HEK293 (cell line): Measurements from ENCODE around the gene LAMP5.

Experiments
- CTCF ChIA-PET: fragments of 350-600 bp; formaldehyde crosslinking; extraction: SDS; loops from one replicate; lab custom pipeline; 2021; ENCODE audit warnings: antibody characterized with exemption; lab: Yijun Ruan, JAX
- POLR2A ChIA-PET: fragments of 300-600 bp; formaldehyde crosslinking; extraction: SDS; loops from one replicate; lab custom pipeline; 2020; ENCODE audit warnings: antibody characterized with exemption, inconsistent platforms; lab: Yijun Ruan, JAX
- H3K27ac ChIP-seq: fragments of 200-500 bp; sonication (Bioruptor generic); 2 replicates; pipeline ENCODE4 v1.5.1; 2014; ENCODE audit warnings: low read depth, low read length, control low read depth, inconsistent platforms; ENCODE audit errors: extremely low read depth
- H3K36me3 ChIP-seq, 2 experiments: fragments of 200-500 bp in 1 of 2; sonication (Bioruptor generic) in 1 of 2; 1 replicate in 1 of 2; 2 replicates in 1 of 2; pipeline ENCODE4 v1.5.1; 2014 to 2017; ENCODE audit warnings: inconsistent platforms in 2 of 2, low read length in 2 of 2; ENCODE audit not compliant: control insufficient read depth in 2 of 2, insufficient read depth in 1 of 2
- H3K4me1 ChIP-seq: fragments of 200-500 bp; sonication (Bioruptor generic); 2 replicates; pipeline ENCODE4 v1.5.1; 2014; ENCODE audit warnings: mild to moderate bottlenecking, low read length, inconsistent platforms; ENCODE audit not compliant: control insufficient read depth, insufficient read depth
- H3K4me3 ChIP-seq: 2 replicates; pipeline ENCODE4 v1.5.1; 2011; ENCODE audit warnings: low read depth, mild to moderate bottlenecking, control low read depth, low read length, moderate library complexity
- H3K9me3 ChIP-seq: fragments of 200-500 bp; sonication (Bioruptor generic); 2 replicates; pipeline ENCODE4 v1.5.1; 2014; ENCODE audit warnings: low read depth, low read length, inconsistent platforms; ENCODE audit not compliant: control insufficient read depth, insufficient read depth
- BCL11A ChIP-seq: fragments of 450-650 bp; formaldehyde crosslinking; IDR thresholded peaks from 2 replicates; pipeline ENCODE4 v1.5.1; 2016; ENCODE audit warnings: low read depth, missing biosample characterization, missing genetic modification characterization
- EGR2 ChIP-seq: fragments of 450-650 bp; formaldehyde crosslinking; IDR thresholded peaks from 2 replicates; pipeline ENCODE4 v1.5.1; 2016; ENCODE audit warnings: low read depth, missing biosample characterization, missing genetic modification characterization
- GLIS2 ChIP-seq: fragments of 450-650 bp; formaldehyde crosslinking; IDR thresholded peaks from 2 replicates; pipeline ENCODE4 v1.5.1; 2016; ENCODE audit warnings: missing biosample characterization, missing genetic modification characterization
- HOXA7 ChIP-seq: sonication (generic); formaldehyde crosslinking; IDR thresholded peaks from 2 replicates; pipeline ENCODE4 v1.8.1; 2022; ENCODE audit warnings: missing genetic modification reagents, borderline replicate concordance
- KLF1 ChIP-seq: fragments of 450-650 bp; formaldehyde crosslinking; IDR thresholded peaks from 2 replicates; pipeline ENCODE4 v1.5.1; 2016; ENCODE audit warnings: missing biosample characterization, missing genetic modification characterization
- RBAK ChIP-seq: fragments of 450-650 bp; formaldehyde crosslinking; IDR thresholded peaks from 2 replicates; pipeline ENCODE4 v1.5.1; 2016; ENCODE audit warnings: missing biosample characterization, missing genetic modification characterization
- YY1 ChIP-seq: fragments of 450-650 bp; formaldehyde crosslinking; IDR thresholded peaks from 2 replicates; pipeline ENCODE4 v1.5.1; 2018; ENCODE audit warnings: missing biosample characterization, missing genetic modification characterization
- ZEB2 ChIP-seq: fragments of 450-650 bp; formaldehyde crosslinking; IDR thresholded peaks from 2 replicates; pipeline ENCODE4 v1.5.1; 2016; ENCODE audit warnings: missing biosample characterization, missing genetic modification characterization
- ZNF121 ChIP-seq: fragments of 450-650 bp; formaldehyde crosslinking; IDR thresholded peaks from 2 replicates; pipeline ENCODE4 v1.5.1; 2016; ENCODE audit warnings: missing biosample characterization, missing genetic modification characterization
- ZNF16 ChIP-seq: fragments of 450-650 bp; formaldehyde crosslinking; IDR thresholded peaks from 2 replicates; pipeline ENCODE4 v1.5.1; 2016; ENCODE audit warnings: low read depth, missing biosample characterization, missing genetic modification characterization
- ZNF214 ChIP-seq: fragments of 450-650 bp; formaldehyde crosslinking; IDR thresholded peaks from 2 replicates; pipeline ENCODE4 v1.5.1; 2017; ENCODE audit warnings: missing biosample characterization, mild to moderate bottlenecking, missing genetic modification characterization, borderline replicate concordance
- ZNF280D ChIP-seq: fragments of 450-650 bp; formaldehyde crosslinking; IDR thresholded peaks from 2 replicates; pipeline ENCODE4 v1.5.1; 2016; ENCODE audit warnings: missing biosample characterization, missing genetic modification characterization
- ZNF350 ChIP-seq: fragments of 450-650 bp; formaldehyde crosslinking; IDR thresholded peaks from 2 replicates; pipeline ENCODE4 v1.5.0; 2017; ENCODE audit warnings: missing biosample characterization, mild to moderate bottlenecking, missing genetic modification characterization
- ZNF416 ChIP-seq: fragments of 450-650 bp; formaldehyde crosslinking; IDR thresholded peaks from 2 replicates; pipeline ENCODE4 v1.5.1; 2016; ENCODE audit warnings: missing biosample characterization, missing genetic modification characterization
- ZNF423 ChIP-seq: fragments of 450-650 bp; formaldehyde crosslinking; IDR thresholded peaks from 2 replicates; pipeline ENCODE4 v1.5.1; 2016; ENCODE audit warnings: missing biosample characterization, missing genetic modification characterization
- ZNF510 ChIP-seq: fragments of 450-650 bp; formaldehyde crosslinking; IDR thresholded peaks from 2 replicates; pipeline ENCODE4 v1.5.1; 2018; ENCODE audit warnings: mild to moderate bottlenecking, missing genetic modification characterization, missing biosample characterization; ENCODE audit not compliant: insufficient replicate concordance
- ZNF530 ChIP-seq: fragments of 450-650 bp; formaldehyde crosslinking; IDR thresholded peaks from 2 replicates; pipeline ENCODE4 v1.5.1; 2016; ENCODE audit warnings: low read depth, missing biosample characterization, missing genetic modification characterization
- ZNF585B ChIP-seq: fragments of 450-650 bp; formaldehyde crosslinking; IDR thresholded peaks from 2 replicates; pipeline ENCODE4 v1.5.1; 2016; ENCODE audit warnings: missing biosample characterization, missing genetic modification characterization
- ZNF621 ChIP-seq: fragments of 450-650 bp; formaldehyde crosslinking; IDR thresholded peaks from 2 replicates; pipeline ENCODE4 v1.5.1; 2017; ENCODE audit warnings: missing biosample characterization, missing genetic modification characterization
- ZNF654 ChIP-seq: fragments of 450-650 bp; formaldehyde crosslinking; IDR thresholded peaks from 2 replicates; pipeline ENCODE4 v1.5.1; 2016; ENCODE audit warnings: low read depth, missing biosample characterization, missing genetic modification characterization
- ZNF658 ChIP-seq: fragments of 450-650 bp; formaldehyde crosslinking; IDR thresholded peaks from 2 replicates; pipeline ENCODE4; 2016; ENCODE audit warnings: missing biosample characterization, missing genetic modification characterization
- ZNF670 ChIP-seq: fragments of 450-650 bp; formaldehyde crosslinking; IDR thresholded peaks from 2 replicates; pipeline ENCODE4 v1.5.1; 2016; ENCODE audit warnings: missing biosample characterization, missing genetic modification characterization, low read depth
- ZNF747 ChIP-seq: fragments of 450-650 bp; formaldehyde crosslinking; IDR thresholded peaks from 2 replicates; pipeline ENCODE4 v1.5.1; 2016; ENCODE audit warnings: missing biosample characterization, missing genetic modification characterization
- ZXDB ChIP-seq: fragments of 450-650 bp; formaldehyde crosslinking; IDR thresholded peaks from 2 replicates; pipeline ENCODE4 v1.5.1; 2016; ENCODE audit warnings: missing biosample characterization, missing genetic modification characterization
- TF ChIP-seq, protein P1 (sequence below): fragments of 450-650 bp; formaldehyde crosslinking; IDR thresholded peaks from 2 replicates; pipeline ENCODE4 v1.5.1; 2016; ENCODE audit warnings: missing biosample characterization, missing genetic modification characterization
- TF ChIP-seq, protein P2 (sequence below): fragments of 450-650 bp; formaldehyde crosslinking; IDR thresholded peaks from 2 replicates; pipeline ENCODE4 v1.5.1; 2016; ENCODE audit warnings: missing biosample characterization, missing genetic modification characterization
- TF ChIP-seq, protein P3 (sequence below): IDR thresholded peaks from 2 replicates; pipeline ENCODE4 v1.6.1; 2011; ENCODE audit warnings: mild to moderate bottlenecking, low read depth, low read length, borderline replicate concordance

The LAMP5 gene

GRCh38 chr20:9485614-9486340 is 28.6 kb upstream of the LAMP5 start:
- H3K9me3 ChIP-seq, result no peaks in the 10 kb centered on the region
- ChIA-PET CTCF (interaction anchor here (0.6 to 1.0 kb wide), 2 partner anchors 78 to 315 kb away, joined by 3 to 4 read pairs; no protein-coding TSS in a partner anchor), POLR2A (interaction anchor here (0.7 kb wide), 1 partner anchor 11 kb away, joined by 3 read pairs; no protein-coding TSS in a partner anchor)
- TF ChIP-seq EGR2 (peak; percentile 49), ZNF670 (tag by site-specific recombination) (no peak)
- no peaks in the 10 kb centered on the region for H3K36me3 ChIP-seq
- no peak overlapping the region for H3K4me3 ChIP-seq
- H3K4me1 ChIP-seq, result no peaks in the 10 kb centered on the region
- H3K27ac ChIP-seq, result no peak overlapping the region

DNA sequence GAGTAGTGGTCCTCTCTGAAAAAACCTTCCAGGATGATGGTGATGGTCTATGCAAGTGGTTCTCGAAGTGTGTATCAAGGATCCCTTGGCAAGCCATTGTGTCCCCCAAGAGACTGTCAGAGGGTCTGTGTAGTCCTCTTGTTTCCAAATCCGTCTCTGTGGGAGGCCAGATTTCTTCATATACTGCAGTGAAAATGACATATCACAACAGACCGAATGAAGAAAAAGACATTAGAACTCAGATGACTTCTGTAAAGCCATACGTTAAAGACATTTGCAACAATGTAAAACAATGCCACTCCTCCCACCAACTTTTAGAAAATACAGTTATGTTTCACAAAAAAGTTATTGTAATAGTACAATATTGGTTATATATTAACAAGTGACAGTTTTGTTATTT is 27.2 kb upstream of the LAMP5 start:
- peaks cover 2% of the 10 kb centered on the region; the same call in 1 of the 2 replicates for H3K4me1 ChIP-seq
- no peak overlapping the region for H3K27ac ChIP-seq
- no peaks in the 10 kb centered on the region for H3K9me3 ChIP-seq
- H3K36me3 ChIP-seq, result no peaks in the 10 kb centered on the region
- TF ChIP-seq ZNF416 (tag by site-specific recombination), result no peak
- TF ChIP-seq ZNF214, result no peak
- no peak for TF ChIP-seq ZNF423 (tag by site-specific recombination)
- no peak for TF ChIP-seq ZEB2 (tag by site-specific recombination)
- TF ChIP-seq ZNF530 (tag by site-specific recombination), result no peak
- no peak for TF ChIP-seq YY1 (tag by site-specific recombination)
- no peak for TF ChIP-seq ZNF654 (tag by site-specific recombination)
- no peak for TF ChIP-seq KLF1 (tag by site-specific recombination)
- no peak for TF ChIP-seq ZNF658
- TF ChIP-seq GLIS2 (tag by site-specific recombination), result no peak
- no peak for TF ChIP-seq ZNF350 (tag by site-specific recombination)
- POLR2A ChIA-PET, result no interaction called here
- CTCF ChIA-PET, result interaction anchor here (1.0 kb wide), 1 partner anchor 79 kb away, joined by 4 read pairs; no protein-coding TSS in a partner anchor
- H3K4me3 ChIP-seq, result no peak overlapping the region

DNA sequence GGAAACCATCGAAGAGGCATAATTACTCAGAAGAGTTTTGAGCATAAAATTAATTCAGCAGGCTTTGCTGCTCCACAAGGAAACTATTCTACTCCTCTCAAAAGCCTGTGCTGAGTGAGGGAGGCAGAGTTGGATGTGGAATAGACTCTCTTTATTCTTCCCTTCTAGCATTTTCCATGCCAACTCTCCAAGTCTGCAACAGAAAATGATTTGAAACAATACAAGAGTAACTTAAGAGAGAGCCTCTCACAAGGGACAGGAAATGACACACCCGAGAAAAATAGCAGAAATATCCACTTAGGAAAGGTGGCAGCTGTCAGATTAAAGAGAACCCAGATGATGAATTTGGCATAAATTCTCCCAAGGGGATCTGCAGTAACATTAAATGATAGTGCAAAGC is 26.3 kb upstream of the LAMP5 start:
- POLR2A ChIA-PET, result no interaction called here
- no peak for TF ChIP-seq BCL11A
- no peak for TF ChIP-seq ZNF621 (tag by site-specific recombination)
- TF ChIP-seq ZNF747 (tag by site-specific recombination), result no peak
- TF ChIP-seq, protein P1, sequence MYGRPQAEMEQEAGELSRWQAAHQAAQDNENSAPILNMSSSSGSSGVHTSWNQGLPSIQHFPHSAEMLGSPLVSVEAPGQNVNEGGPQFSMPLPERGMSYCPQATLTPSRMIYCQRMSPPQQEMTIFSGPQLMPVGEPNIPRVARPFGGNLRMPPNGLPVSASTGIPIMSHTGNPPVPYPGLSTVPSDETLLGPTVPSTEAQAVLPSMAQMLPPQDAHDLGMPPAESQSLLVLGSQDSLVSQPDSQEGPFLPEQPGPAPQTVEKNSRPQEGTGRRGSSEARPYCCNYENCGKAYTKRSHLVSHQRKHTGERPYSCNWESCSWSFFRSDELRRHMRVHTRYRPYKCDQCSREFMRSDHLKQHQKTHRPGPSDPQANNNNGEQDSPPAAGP, result no peak
- no peak for TF ChIP-seq ZNF16 (tag by site-specific recombination)
- no peak for TF ChIP-seq RBAK
- no peak for TF ChIP-seq ZNF510 (tag by site-specific recombination)
- no peak for TF ChIP-seq HOXA7
- no peak for TF ChIP-seq ZNF121
- TF ChIP-seq, protein P2, sequence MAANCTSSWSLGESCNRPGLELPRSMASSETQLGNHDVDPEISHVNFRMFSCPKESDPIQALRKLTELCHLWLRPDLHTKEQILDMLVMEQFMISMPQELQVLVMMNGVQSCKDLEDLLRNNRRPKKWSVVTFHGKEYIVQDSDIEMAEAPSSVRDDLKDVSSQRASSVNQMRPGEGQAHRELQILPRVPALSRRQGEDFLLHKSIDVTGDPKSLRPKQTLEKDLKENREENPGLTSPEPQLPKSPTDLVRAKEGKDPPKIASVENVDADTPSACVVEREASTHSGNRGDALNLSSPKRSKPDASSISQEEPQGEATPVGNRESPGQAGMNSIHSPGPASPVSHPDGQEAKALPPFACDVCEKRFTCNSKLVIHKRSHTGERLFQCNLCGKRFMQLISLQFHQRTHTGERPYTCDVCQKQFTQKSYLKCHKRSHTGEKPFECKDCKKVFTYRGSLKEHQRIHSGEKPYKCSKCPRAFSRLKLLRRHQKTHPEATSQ (tag by site-specific recombination), result no peak
- TF ChIP-seq, protein P3, sequence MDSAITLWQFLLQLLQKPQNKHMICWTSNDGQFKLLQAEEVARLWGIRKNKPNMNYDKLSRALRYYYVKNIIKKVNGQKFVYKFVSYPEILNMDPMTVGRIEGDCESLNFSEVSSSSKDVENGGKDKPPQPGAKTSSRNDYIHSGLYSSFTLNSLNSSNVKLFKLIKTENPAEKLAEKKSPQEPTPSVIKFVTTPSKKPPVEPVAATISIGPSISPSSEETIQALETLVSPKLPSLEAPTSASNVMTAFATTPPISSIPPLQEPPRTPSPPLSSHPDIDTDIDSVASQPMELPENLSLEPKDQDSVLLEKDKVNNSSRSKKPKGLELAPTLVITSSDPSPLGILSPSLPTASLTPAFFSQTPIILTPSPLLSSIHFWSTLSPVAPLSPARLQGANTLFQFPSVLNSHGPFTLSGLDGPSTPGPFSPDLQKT, result no peak
- TF ChIP-seq ZNF585B (tag by site-specific recombination), result no peak
- TF ChIP-seq ZXDB (tag by site-specific recombination), result no peak
- TF ChIP-seq ZNF280D, result no peak
- TF ChIP-seq ZNF423 (tag by site-specific recombination), result no peak

More for the DNA sequence above, 26.3 kb upstream of the LAMP5 start:
- CTCF ChIA-PET, result no interaction called here
- Histone ChIP-seq H3K9me3 (no peaks in the 10 kb centered on the region), H3K36me3 (no peaks in the 10 kb centered on the region), H3K27ac (no peak overlapping the region), H3K4me1 (peaks cover 3% of the 10 kb centered on the region; the same call in 1 of the 2 replicates), H3K4me3 (no peak overlapping the region)
